Heart right ventricle (tissue), 16 donors: ENCODE data around the gene USB1. TPM values are rescaled to one million over a fixed set of nuclear protein-coding genes. Genes with fewer than 3 reads are reported as not detected.

Experiments
- ATAC-seq, 8 donors: fragments of 200-7000 bp; cut with Tn5 transposase; one replicate each; pipeline ENCODE4 v1.9.1; 2020; ENCODE audit warnings: mild to moderate bottlenecking in 8 of 8, moderate library complexity in 8 of 8, moderate number of reproducible peaks in 1 of 8
- DNase-seq, 2 donors: peaks; one replicate each; pipeline ENCODE4 v3.0.0-alpha.2; 2020
- H3K27ac ChIP-seq, 10 donors: fragments of 200-600 bp; sonication (generic) in 2 of 10; one replicate each; pipeline versions ENCODE4 v1.5.0 to v1.8.0; 2020 to 2022; ENCODE audit warnings: mild to moderate bottlenecking in 3 of 10
- H3K27me3 ChIP-seq, 7 donors: fragments of 200-600 bp; one replicate each; pipeline ENCODE4 v1.8.0; 2021 to 2022; ENCODE audit warnings: mild to moderate bottlenecking in 2 of 7
- H3K36me3 ChIP-seq, 9 donors: fragments of 200-600 bp; sonication (generic) in 1 of 9; one replicate each; pipeline versions ENCODE4 v1.5.0 to v1.8.0; 2020 to 2022; ENCODE audit warnings: mild to moderate bottlenecking in 2 of 9
- H3K4me1 ChIP-seq, 9 donors: fragments of 200-600 bp; sonication (generic) in 1 of 9; one replicate each; pipeline versions ENCODE4 v1.5.0 to v1.8.0; 2020 to 2022; ENCODE audit warnings: mild to moderate bottlenecking in 4 of 9
- H3K4me3 ChIP-seq, 10 donors: fragments of 200-600 bp; sonication (generic) in 2 of 10; one replicate each; pipeline versions ENCODE4 v1.5.0 to v1.8.0; 2020 to 2022; ENCODE audit warnings: mild to moderate bottlenecking in 7 of 10, moderate library complexity in 2 of 10
- H3K9me3 ChIP-seq, 11 donors: fragments of 200-600 bp in 10 of 11; sonication (generic) in 2 of 11; one replicate each; pipeline versions ENCODE4 v1.5.0 to v1.8.0; 2013 to 2022; ENCODE audit warnings: mild to moderate bottlenecking in 2 of 11, control low read depth in 1 of 11, moderate library complexity in 1 of 11
- CTCF ChIP-seq, 9 donors: fragments of 200-600 bp; sonication (generic) in 2 of 9; IDR thresholded peaks; one replicate each; pipeline versions ENCODE4 v1.5.0 to v1.8.0; 2021 to 2022; ENCODE audit warnings: antibody characterized with exemption in 9 of 9, mild to moderate bottlenecking in 5 of 9, moderate library complexity in 1 of 9
- WGBS, 2 donors: extraction: QIAGEN DNeasy Blood & Tissue Kit; methylation state at CpG; one replicate each; pipeline ENCODE4 v1.1.7; 2013; ENCODE audit warnings: inconsistent platforms in 1 of 2; 5-methylcytosine and 5-hydroxymethylcytosine counted together
- intact Hi-C, 10 donors: fragments of 100-400 bp; cut with DNase I; formaldehyde crosslinking; loops; one replicate each; pipeline versions ENCODE4 v1.11.1 to v1.14.2; 2022
- polyA plus RNA-seq, 2 donors: library from polyadenylated mRNA; stranded (reverse); fragments of 200-250 nt; gene quantifications; one replicate each; pipeline ENCODE4 v1.2.3, GENCODE V29; 2013
- total RNA-seq, 10 donors: library from RNA; stranded (reverse); fragmentation: NEBNext Ultra II Directional in 3 of 10; extraction: Animal tissue kit (Norgen Biotek cat#: 25700) in 3 of 10; gene quantifications; one replicate each; pipeline versions ENCODE4 v1.2.1 to v1.2.4, GENCODE V29; 2021 to 2023
- donor health status: Arrhythmogenic right ventricular cardiomyopathy.
- donor health status: ischemic (EF 13 %, LVEDD 7.1; RV severe dilation, severe dysfunction).
- donor health status: healthy with polysubstance abuse.
- donor health status: DM: no; HTN: yes; CAD: no.
- donor health status: DM: no; HTN: no; CAD: no.
- donor health status: ischemic (EF 25% LVEDD 6.9; RV normal size, moderate dysfunction).
- donor health status: ischemic (EF 25% LVEDD 5.7; RV mildly dilated, moderate dysfunction).
- donor health status: healthy.
- donor health status: DM: yes; HTN: yes; CAD: no.
- donor health status: Ischemic cardiomyopathy.
- donor health status: ischemic (EF 35%, LVEDD 5.7; RV mildly dilated, moderate dysfunction).
- donor health status: nonischemic (EF 11% LVEDD 7.7; RV severe dilation, severe dysfunction).
- donor health status: DM: yes; HTN: yes; CAD: no.
- donor health status: PGD.
- donor health status: ischemic (EF 29% LVEDD 5.4; RV normal size, mild dysfunction).
- donor health status: nonischemic (EF 23%, LVEDD 6.1; RV moderate dilation, normal function).

Gene USB1
- total and polyA plus RNA-seq, 12 donors = 21.1 to 44.3 (median 31.5) TPM

- Histone ChIP-seq H3K27me3 (no peaks in the 10 kb centered on the region), H3K4me1 (peaks cover 9 to 60% (median 43%) of the 10 kb centered on the region in 9 donors), H3K9me3 (no peaks in the 10 kb centered on the region), H3K27ac (peak overlapping the region in 3 of 10 donors; percentile 93 to 96 (median 94)), H3K4me3 (peak overlapping the region in 3 of 10 donors; percentile 74 to 86 (median 83)), H3K36me3 (peaks cover 0 to 59% (median 18%) of the 10 kb centered on the region in 9 donors)
- no peak for TF ChIP-seq CTCF (IDR thresholded peaks at IDR 0.05)
- intact Hi-C loops = loop anchor here in 5 of 10 donors (2.0 to 10.0 kb wide), 5 partner anchors 97 to 422 kb away; no protein-coding TSS in a partner anchor
- ATAC-seq (no peak), DNase-seq (no peak)
- 76 to 79% methylated on average over 3 of the region's 3 CpGs for WGBS, 2 donors
Observed at GRCh38 chr16:57998992-57999365, 2.2 kb upstream of the USB1 start.

- H3K4me3 ChIP-seq = peak overlapping the region; percentile 57 to 97 (median 72)
- intact Hi-C loops = loop anchor here in 5 of 10 donors (2.0 to 10.0 kb wide), 5 partner anchors 97 to 422 kb away; no protein-coding TSS in a partner anchor
- no peak for ATAC-seq
- H3K36me3 ChIP-seq = peaks cover 0 to 59% (median 18%) of the 10 kb centered on the region in 9 donors
- H3K9me3 ChIP-seq = no peaks in the 10 kb centered on the region
- H3K27me3 ChIP-seq = no peaks in the 10 kb centered on the region
- WGBS, 2 donors = 16 to 21% methylated on average over 6 of the region's 6 CpGs
- TF ChIP-seq CTCF (IDR thresholded peaks at IDR 0.05) = no peak
- peaks cover 9 to 60% (median 38%) of the 10 kb centered on the region in 9 donors for H3K4me1 ChIP-seq
- no peak for DNase-seq
- H3K27ac ChIP-seq = peak overlapping the region; percentile 86 to 97 (median 92)
Observed at GRCh38 chr16:57999366-57999970, 1.7 kb upstream of the USB1 start.

- peak in 3 of 8 donors; percentile 0 to 9 (median 3) for ATAC-seq
- no peak for TF ChIP-seq CTCF (IDR thresholded peaks at IDR 0.05)
- Histone ChIP-seq H3K27me3 (no peaks in the 10 kb centered on the region), H3K4me1 (peaks cover 6 to 60% (median 36%) of the 10 kb centered on the region in 9 donors), H3K9me3 (no peaks in the 10 kb centered on the region), H3K4me3 (peak within 1 kb of the TSS; percentile 57 to 97 (median 72)), H3K27ac (peak within 1 kb of the TSS; percentile 86 to 97 (median 92)), H3K36me3 (peaks cover 0 to 59% (median 18%) of the 10 kb centered on the region in 9 donors)
- peak in 1 of 2 donors; percentile 32 for DNase-seq
- intact Hi-C loops = loop anchor here (1.0 to 10.0 kb wide), 15 partner anchors 93 to 425 kb away; partner anchors contain the start of gene KIFC3 (in 2 of the 10)
- WGBS, 2 donors = 0 to 1% methylated on average over 61 to 95 of the region's 95 CpGs
Observed at GRCh38 chr16:57999971-58000705, 1.1 kb upstream of the USB1 start, which contains the start of gene ZNF319. TSS of gene ZNF319 (minus strand) at chr16:58000672. CDS start at chr16:57998265, 2,407 bp downstream.

- Histone ChIP-seq H3K36me3 (peaks cover 0 to 54% (median 15%) of the 10 kb centered on the region in 9 donors), H3K4me1 (peaks cover 6 to 53% (median 33%) of the 10 kb centered on the region in 9 donors)
- WGBS, 2 donors = 37 to 39% methylated on average over 10 of the region's 10 CpGs
Observed at GRCh38 chr16:58001781-58002415, 691 bp downstream of the USB1 start.

More at GRCh38 chr16:58001781-58002415, 691 bp downstream of the USB1 start:
- no peak for DNase-seq
- no peak for TF ChIP-seq CTCF (IDR thresholded peaks at IDR 0.05)
- no peak for ATAC-seq
- intact Hi-C loops = loop anchor here in 8 of 10 donors (2.0 to 10.0 kb wide), 13 partner anchors 95 to 427 kb away; partner anchors contain the start of gene KIFC3 (in 2 of the 8)
- H3K9me3 ChIP-seq = no peaks in the 10 kb centered on the region
- H3K27me3 ChIP-seq = no peaks in the 10 kb centered on the region
- peak overlapping the region in 9 of 10 donors; percentile 86 to 97 (median 93) for H3K27ac ChIP-seq
- H3K4me3 ChIP-seq = peak overlapping the region; percentile 57 to 97 (median 72)
